GM12891 (cell line): ENCODE measurements around the gene MSLN.
A peak's percentile ranks its signal among the peaks of the same experiment; 100 is the strongest.

Experiments
- DNase-seq: peaks from one replicate; pipeline ENCODE4 v3.0.0; 2011; ENCODE audit warnings: low spot score; ENCODE audit not compliant: insufficient read length
- FAIRE-seq: peaks from 2 replicates; lab custom pipeline; 2011; peaks lifted over from hg19 to GRCh38; lab: Jason Lieb, UNC
- PAX5 ChIP-seq: IDR thresholded peaks from 2 replicates; pipeline ENCODE4 v1.6.1; 2011; ENCODE audit warnings: low read length, moderate library complexity, mild to moderate bottlenecking; ENCODE audit not compliant: insufficient read depth, severe bottlenecking
- POLR2A ChIP-seq: IDR thresholded peaks from 2 replicates; pipeline ENCODE4 v1.6.1; 2011; ENCODE audit warnings: low read depth, low read length, control low read depth
- POLR2AphosphoS5 ChIP-seq: IDR thresholded peaks from 2 replicates; pipeline ENCODE4 v1.6.1; 2011; ENCODE audit warnings: low read depth, low read length, control low read depth
- POU2F2 ChIP-seq: IDR thresholded peaks from 2 replicates; pipeline ENCODE4 v1.6.1; 2011; ENCODE audit warnings: low read depth, mild to moderate bottlenecking, control low read depth, low read length, moderate library complexity
- SPI1 ChIP-seq: IDR thresholded peaks from 2 replicates; pipeline ENCODE4 v1.6.1; 2011; ENCODE audit warnings: low read depth, low read length, control low read depth
- TAF1 ChIP-seq: IDR thresholded peaks from 2 replicates; pipeline ENCODE4 v1.6.1; 2011; ENCODE audit warnings: low read depth, low read length, control low read depth

Gene MSLN

DNA sequence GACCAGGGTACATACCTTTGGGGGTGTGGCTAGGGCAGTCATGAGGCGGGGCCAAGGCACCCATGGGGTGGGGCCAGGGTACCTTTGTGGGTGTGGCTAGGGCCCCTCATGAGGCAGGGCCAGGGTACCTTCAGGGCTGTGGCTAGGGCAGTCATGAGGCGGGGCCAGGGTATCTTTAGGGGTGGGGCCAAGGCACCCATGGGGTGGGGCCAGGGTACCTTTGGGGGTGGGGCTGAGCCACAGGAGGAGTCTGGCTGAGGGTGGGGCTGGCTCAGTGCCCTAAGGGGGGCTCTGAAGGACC, 36.5 kb downstream of the MSLN start:
- DNase-seq (no peak), FAIRE-seq (peak; percentile 48)
- TF ChIP-seq POU2F2, result no peak
- no peak for TF ChIP-seq POLR2A
- no peak for TF ChIP-seq SPI1
- no peak for TF ChIP-seq PAX5
- TF ChIP-seq POLR2AphosphoS5, result no peak
- TF ChIP-seq TAF1, result no peak

DNA sequence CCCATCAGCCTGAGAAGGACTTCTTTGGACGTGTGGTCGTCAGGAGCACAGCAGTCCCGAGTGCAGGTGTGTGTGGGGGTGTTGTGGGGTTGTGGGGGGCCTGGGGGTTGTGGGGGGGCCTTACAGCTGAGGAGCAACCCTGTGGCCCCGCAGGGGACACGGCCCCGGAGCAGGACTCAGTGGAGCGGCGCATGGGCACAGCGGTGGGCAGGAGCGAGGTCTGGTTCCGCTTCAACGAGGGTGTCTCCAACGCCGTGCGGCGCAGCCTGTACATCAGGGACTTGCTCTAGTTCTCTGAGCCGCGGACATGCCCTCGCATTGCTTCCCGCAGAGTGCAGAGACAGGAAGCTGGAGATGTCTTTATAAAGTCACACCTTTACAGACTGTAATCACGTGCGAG, 37.2 kb downstream of the MSLN start:
- DNase-seq, result no peak
- TF ChIP-seq POLR2A (no peak), TAF1 (no peak), PAX5 (no peak), POU2F2 (no peak), POLR2AphosphoS5 (no peak), SPI1 (no peak)
- FAIRE-seq, result no peak

DNA sequence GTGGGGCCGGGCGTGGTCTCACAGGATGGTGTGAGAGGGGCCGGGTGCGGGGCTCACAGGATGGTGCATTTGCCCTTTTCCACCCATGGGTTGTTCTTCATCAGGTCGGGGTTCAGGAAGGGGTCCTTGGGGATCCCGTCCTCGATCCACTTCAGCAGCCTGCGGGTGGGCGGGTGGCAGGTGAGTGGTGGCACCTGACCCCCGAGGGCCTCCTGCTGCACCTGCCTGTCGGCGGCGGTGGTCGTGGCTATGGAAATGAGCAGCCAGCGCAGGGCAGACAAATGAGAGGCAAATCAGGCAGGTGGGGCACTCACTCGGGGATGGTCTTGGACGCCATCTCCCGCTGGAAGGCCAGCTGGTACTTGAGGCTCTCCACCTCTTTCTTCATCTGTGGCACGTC, 38.1 kb downstream of the MSLN start:
- FAIRE-seq, result no peak
- DNase-seq, result no peak
- no peak for TF ChIP-seq POLR2AphosphoS5
- no peak for TF ChIP-seq POLR2A
- no peak for TF ChIP-seq TAF1
- no peak for TF ChIP-seq SPI1
- TF ChIP-seq PAX5, result no peak

DNA sequence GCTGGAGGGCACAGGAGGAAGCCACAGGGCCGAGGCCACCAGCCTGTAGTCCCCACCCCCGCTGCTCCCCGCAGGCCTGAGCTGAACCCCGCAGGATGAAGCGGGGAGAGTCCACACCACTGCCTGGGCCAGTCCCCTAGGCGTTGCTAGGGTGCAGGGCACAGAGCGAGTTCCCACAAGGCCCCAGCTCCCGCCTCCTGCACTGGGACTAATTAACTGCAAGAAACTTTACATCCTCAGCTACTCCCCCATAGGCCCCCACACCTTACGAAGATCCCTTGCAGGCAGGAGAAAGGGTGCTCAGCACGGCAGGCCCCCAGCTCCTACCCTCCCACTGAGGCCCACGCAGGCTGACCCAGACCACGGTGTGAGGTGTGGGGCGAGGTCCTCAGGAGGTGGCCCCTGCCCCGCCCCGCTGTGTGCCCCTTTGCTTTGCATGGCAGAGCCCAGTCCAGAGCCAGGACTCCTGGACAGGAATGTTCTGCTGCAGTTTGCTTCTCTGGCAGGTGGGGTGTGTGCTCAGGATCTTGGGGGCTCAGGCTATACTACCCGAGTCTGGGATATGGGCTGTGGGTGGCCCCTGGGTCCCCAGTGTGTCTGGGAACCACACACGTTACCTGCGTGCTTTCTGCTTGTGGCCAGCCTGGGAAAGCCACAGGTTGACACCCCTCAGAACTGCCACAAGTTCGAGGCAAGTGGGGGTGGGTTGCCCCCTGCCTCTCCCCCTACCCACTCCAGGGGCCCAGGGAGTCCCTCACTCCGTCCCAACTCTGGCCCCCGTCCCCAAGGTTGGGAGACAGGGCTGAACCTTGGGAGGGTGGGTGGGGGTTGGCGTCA, 38.8 kb downstream of the MSLN start:
- FAIRE-seq, result no peak
- TF ChIP-seq POLR2AphosphoS5 (no peak), TAF1 (no peak), SPI1 (no peak), PAX5 (no peak), POU2F2 (no peak), POLR2A (no peak)
- no peak for DNase-seq

DNA sequence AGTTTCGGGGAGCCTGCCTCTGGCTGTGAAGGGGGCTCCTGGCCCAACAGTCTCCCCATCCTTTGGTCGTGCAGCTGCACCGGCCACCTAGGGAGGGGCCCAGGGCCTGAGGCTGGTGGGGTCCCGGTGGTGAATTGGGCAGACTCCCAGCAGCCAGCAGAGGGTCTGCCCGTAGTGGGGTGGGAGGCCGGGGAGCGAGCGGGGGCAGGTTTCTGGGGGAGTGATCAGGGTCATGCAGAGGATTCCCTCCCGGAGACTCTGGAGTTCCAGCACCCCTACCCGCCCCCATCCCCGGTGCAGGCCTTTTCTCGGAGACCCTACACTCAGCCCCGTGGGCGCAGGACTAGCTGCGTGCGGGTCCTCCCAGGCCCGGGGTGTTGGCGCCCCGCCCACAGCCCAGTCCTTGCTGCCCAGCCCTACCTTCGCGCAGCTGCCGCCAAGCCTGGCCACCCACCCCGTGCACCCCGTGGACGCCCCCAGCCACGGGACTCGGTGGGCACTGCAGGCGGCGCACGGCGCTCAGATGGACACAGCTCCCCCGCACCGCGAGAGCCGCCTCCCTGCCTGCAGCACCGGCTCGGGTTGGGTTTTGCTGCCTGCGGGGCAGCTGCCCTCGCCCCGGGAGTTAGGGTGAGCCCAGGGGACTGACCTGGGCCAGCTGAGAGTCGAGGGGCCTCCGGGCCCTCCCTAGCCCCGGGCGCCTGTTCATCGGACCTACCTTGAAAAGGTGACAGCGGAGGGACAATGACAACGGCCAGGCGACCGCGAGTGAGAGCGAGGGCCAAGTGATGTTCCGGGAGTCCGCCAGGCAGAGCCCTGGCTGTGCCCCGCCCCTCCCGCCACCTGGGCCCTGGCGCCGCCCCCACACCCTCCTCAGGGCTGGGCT, 39.7 kb downstream of the MSLN start, which contains the start of gene GNG13:
TSS of gene GNG13 (minus strand) at position 787 of the 886 bp plus-strand sequence. CDS start 1,657 bp downstream, outside the sequence.
- DNase-seq (no peak), FAIRE-seq (no peak)
- no peak for TF ChIP-seq TAF1
- TF ChIP-seq SPI1, result no peak
- TF ChIP-seq POU2F2, result no peak
- no peak for TF ChIP-seq PAX5
- no peak for TF ChIP-seq POLR2AphosphoS5
- no peak for TF ChIP-seq POLR2A

DNA sequence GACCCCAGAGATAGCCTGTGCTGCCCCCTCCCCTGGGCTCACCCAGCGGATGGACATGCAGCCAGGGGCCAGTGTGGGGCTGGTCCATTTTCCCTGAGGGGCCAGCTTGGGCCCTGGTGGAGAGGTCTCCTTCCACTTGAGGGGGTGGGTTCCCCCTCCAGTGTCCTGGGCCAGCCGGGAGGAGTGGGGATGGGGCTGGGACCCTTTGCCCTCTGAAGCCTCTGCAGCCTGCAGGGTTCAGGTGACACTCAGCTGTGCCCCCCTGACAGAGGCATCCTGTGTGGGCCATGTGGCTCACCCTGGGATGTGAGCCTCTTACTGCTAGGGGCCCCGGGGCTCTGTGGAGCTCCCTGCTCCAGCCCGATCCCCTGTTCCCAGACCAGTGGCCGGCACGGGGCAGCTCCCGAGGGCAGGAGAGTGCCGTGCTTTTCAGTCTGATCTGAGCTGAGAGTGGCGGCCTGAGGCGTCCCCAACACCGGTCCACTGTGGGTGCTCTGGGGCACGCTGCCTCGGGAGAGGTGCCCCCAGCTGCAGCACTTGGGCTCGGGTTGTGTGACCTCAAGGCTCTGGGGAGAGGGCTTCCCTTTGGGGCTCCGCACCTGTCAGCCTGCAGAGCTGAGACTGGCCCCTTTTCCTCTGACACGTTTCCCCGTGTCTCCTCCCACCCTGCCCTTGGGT, 40.4 kb downstream of the MSLN start:
- TF ChIP-seq POLR2A, result no peak
- no peak for TF ChIP-seq TAF1
- no peak for TF ChIP-seq SPI1
- TF ChIP-seq PAX5, result no peak
- no peak for TF ChIP-seq POU2F2
- no peak for TF ChIP-seq POLR2AphosphoS5
- DNase-seq, result no peak

DNA sequence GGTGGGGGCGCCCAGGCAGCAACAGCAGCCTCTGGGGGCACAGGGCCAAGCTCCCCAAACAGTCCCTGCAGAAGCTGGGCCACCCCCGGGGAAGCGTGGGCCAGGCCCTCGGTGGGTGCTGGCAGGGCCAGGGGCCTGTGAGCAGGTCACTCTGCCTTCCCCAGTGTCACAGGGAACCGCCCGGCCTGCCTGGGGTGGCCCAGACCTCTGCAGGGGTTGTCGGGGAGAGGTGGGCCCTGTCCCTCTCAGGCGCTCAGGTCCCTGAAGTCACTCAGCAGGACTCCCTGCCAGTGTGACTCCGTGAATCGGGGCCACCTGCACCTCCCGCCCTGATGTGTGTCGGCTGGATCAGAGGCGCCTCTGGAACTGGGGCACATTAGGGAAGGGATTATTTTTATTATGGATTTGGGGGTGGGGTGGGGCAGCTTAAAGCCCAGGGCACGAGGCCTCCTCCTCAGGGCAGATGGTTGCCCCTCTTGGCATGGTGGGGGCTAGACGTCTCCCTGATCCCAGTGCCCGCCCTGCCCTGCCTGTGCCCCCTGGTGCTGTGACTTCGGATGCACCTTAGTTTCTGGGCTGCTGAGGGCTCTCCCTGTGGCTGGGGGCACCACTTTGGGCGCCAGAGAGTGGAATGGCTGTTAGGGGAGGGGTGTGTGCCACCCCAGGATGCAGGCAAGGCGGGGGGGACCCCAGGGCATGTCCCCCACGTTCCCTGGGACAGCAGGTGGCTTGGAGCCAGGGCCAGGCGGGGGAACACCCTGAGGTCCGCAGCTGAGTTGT, 41.2 kb downstream of the MSLN start:
- no peak for TF ChIP-seq POLR2A
- no peak for TF ChIP-seq PAX5
- no peak for TF ChIP-seq SPI1
- no peak for TF ChIP-seq TAF1
- TF ChIP-seq POU2F2, result no peak
- no peak for TF ChIP-seq POLR2AphosphoS5
- no peak for DNase-seq
- FAIRE-seq, result no peak

More for the DNA sequence above, 40.4 kb downstream of the MSLN start:
- FAIRE-seq, result no peak

DNA sequence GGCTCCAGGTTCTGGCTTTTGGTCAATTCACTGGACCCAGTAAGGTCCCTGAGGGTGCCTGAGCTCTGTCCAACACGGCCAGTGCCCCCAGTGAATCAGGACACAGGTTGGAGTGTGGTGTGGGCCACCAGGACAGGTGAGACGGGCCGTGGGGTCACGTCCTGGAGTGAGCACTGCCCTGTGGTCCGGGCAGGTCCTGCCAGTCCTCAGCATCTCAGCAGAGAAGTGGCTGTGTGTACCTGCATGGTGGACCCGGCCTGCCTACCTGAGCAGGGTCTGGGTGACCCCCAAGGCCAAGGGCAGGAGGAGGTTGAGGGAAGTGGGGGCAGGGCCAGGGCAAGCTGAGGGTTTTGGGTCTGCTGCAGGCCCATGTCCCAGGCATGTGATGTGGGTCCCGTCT, 41.9 kb downstream of the MSLN start:
- DNase-seq (no peak), FAIRE-seq (no peak)
- no peak for TF ChIP-seq PAX5
- TF ChIP-seq TAF1, result no peak
- TF ChIP-seq SPI1, result no peak
- TF ChIP-seq POLR2AphosphoS5, result no peak
- TF ChIP-seq POLR2A, result no peak
- TF ChIP-seq POU2F2, result no peak
